CD4-positive, CD25-positive, alpha-beta regulatory T cell (primary cell): ENCODE data around the gene ALDH1L1. TPM values are rescaled to one million over a fixed set of nuclear protein-coding genes. Genes with fewer than 3 reads are reported as not detected.

Experiments
- ATAC-seq, 2 donors: fragments of 150-1000 bp; cut with Tn5 transposase; one replicate each; pipeline ENCODE4 v1.10.0; 2021; ENCODE audit warnings: low read depth in 2 of 2, moderate number of reproducible peaks in 2 of 2, moderate library complexity in 1 of 2
- DNase-seq, 3 donors: peaks; one replicate each; pipeline versions ENCODE4 v3.0.0 to v3.0.0-alpha.2; 2012 to 2022; ENCODE audit warnings: mixed read lengths in 1 of 3
- H3K27ac ChIP-seq: one replicate; pipeline ENCODE4 v1.7.0; 2013; ENCODE audit warnings: mild to moderate bottlenecking, low read length; ENCODE audit not compliant: insufficient read depth, poor library complexity, severe bottlenecking
- H3K27me3 ChIP-seq: one replicate; pipeline ENCODE4 v1.7.0; 2013; ENCODE audit warnings: low read length; ENCODE audit not compliant: control insufficient read depth, insufficient read depth
- H3K36me3 ChIP-seq: one replicate; pipeline ENCODE4 v1.7.0; 2013; ENCODE audit warnings: mild to moderate bottlenecking, low read length, moderate library complexity; ENCODE audit not compliant: control insufficient read depth, insufficient read depth
- H3K4me1 ChIP-seq: 2 replicates; pipeline ENCODE4 v1.7.0; 2013; ENCODE audit warnings: mild to moderate bottlenecking, low read length; ENCODE audit not compliant: insufficient read depth, control insufficient read depth, poor library complexity, severe bottlenecking
- H3K4me3 ChIP-seq: one replicate; pipeline ENCODE4 v1.7.0; 2013; ENCODE audit warnings: low read depth, mild to moderate bottlenecking, low read length, moderate library complexity
- H3K9me3 ChIP-seq, 2 experiments: 1 replicate in 1 of 2; 2 replicates in 1 of 2; pipeline ENCODE4 v1.7.0; 2013; ENCODE audit warnings: low read length in 2 of 2, mild to moderate bottlenecking in 1 of 2, moderate library complexity in 1 of 2; ENCODE audit not compliant: control insufficient read depth in 2 of 2
- H3K27ac Mint-ChIP-seq, 3 donors: one replicate each; pipeline ENCODE4 v1.8.0; 2020 to 2022; ENCODE audit warnings: mild to moderate bottlenecking in 3 of 3, mixed read lengths in 3 of 3, moderate library complexity in 2 of 3
- H3K27me3 Mint-ChIP-seq: one replicate; pipeline ENCODE4 v1.8.0; 2022; ENCODE audit warnings: mild to moderate bottlenecking, mixed read lengths
- H3K36me3 Mint-ChIP-seq: one replicate; pipeline ENCODE4 v1.8.0; 2020; ENCODE audit warnings: mixed read lengths
- H3K4me1 Mint-ChIP-seq, 4 donors: one replicate each; pipeline ENCODE4 v1.8.0; 2020 to 2022; ENCODE audit warnings: mixed read lengths in 4 of 4, mild to moderate bottlenecking in 1 of 4
- H3K4me3 Mint-ChIP-seq, 4 donors: one replicate each; pipeline ENCODE4 v1.8.0; 2020 to 2022; ENCODE audit warnings: mild to moderate bottlenecking in 4 of 4, mixed read lengths in 4 of 4, moderate library complexity in 3 of 4
- H3K9me3 Mint-ChIP-seq, 7 donors: one replicate each; pipeline ENCODE4 v1.8.0; 2020 to 2022; ENCODE audit warnings: mixed read lengths in 7 of 7, mild to moderate bottlenecking in 3 of 7, moderate library complexity in 2 of 7
- polyA plus RNA-seq, 4 donors: library from polyadenylated mRNA; unstranded; fragments of 300-500 nt; fragmentation: Illumina TruSeq; gene quantifications; one replicate each; pipeline ENCODE4 v1.2.3, GENCODE V29; 2021
- total RNA-seq: library from RNA; stranded (reverse); gene quantifications from one replicate; pipeline ENCODE4 v1.2.3, GENCODE V29; 2022

The ALDH1L1 gene
- total and polyA plus RNA-seq, 5 donors from 2014 or later: 0.08 TPM; not detected in 4

DNA sequence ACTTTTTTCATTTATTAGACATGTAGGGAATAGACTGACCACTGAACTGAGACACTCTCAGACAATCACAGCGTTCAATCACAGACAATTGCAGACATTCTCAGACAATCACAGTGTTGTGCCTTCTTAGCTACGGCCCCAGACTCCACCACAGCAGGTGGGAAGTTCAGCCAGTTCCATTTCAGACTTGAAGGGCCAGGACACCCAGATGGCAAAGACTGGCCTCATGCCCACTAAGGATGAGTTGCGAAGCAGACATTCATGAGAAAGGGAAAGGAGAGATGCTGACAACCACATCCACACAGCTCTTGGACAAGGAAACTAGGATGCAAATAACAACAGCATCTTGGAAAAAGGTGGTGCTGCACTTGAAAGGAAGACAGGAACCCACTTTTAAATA, 21.9 kb upstream of the ALDH1L1 start:
- Mint-ChIP-seq H3K36me3 (no peaks in the 10 kb centered on the region), H3K4me1 (no peaks in the 10 kb centered on the region), H3K27ac (no peak overlapping the region), H3K9me3 (peaks cover 0 to 1% (median 0%) of the 10 kb centered on the region in 7 donors), H3K27me3 (peaks cover 32% of the 10 kb centered on the region), H3K4me3 (no peak overlapping the region)
- Histone ChIP-seq H3K27ac (no peak overlapping the region), H3K4me3 (no peak overlapping the region), H3K27me3 (peaks cover 3% of the 10 kb centered on the region), H3K9me3 (no peaks in the 10 kb centered on the region), H3K4me1 (peaks cover 3% of the 10 kb centered on the region), H3K36me3 (no peaks in the 10 kb centered on the region)
- ATAC-seq (no peak), DNase-seq (no peak)

DNA sequence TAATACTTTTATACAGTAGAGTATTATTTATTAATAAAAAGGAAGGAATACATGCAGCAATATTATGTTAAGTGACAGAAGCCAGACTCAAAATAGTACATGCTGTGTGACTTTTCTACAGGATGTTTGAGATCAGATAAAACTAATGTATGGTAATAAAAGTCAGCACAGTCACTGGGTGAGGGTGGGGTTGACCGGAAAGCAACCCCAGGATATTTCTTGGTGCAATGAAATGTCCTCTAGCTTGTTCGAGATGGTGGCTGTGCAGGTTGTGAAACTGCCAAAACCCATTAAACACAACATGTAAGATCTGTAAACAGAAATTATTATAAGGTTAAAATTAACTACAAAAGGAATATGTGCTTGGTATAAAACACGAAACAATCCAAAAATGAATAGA, 20.8 kb upstream of the ALDH1L1 start:
- Histone ChIP-seq H3K36me3 (no peaks in the 10 kb centered on the region), H3K4me3 (no peak overlapping the region), H3K27me3 (peaks cover 3% of the 10 kb centered on the region), H3K9me3 (no peaks in the 10 kb centered on the region), H3K4me1 (peaks cover 3% of the 10 kb centered on the region), H3K27ac (no peak overlapping the region)
- Mint-ChIP-seq H3K4me3 (no peak overlapping the region), H3K36me3 (no peaks in the 10 kb centered on the region), H3K4me1 (no peaks in the 10 kb centered on the region), H3K27me3 (peaks cover 32% of the 10 kb centered on the region), H3K27ac (no peak overlapping the region), H3K9me3 (peaks cover 0 to 1% (median 0%) of the 10 kb centered on the region in 7 donors)
- DNase-seq (peak in 1 of 3 donors; percentile 9), ATAC-seq (no peak)

DNA sequence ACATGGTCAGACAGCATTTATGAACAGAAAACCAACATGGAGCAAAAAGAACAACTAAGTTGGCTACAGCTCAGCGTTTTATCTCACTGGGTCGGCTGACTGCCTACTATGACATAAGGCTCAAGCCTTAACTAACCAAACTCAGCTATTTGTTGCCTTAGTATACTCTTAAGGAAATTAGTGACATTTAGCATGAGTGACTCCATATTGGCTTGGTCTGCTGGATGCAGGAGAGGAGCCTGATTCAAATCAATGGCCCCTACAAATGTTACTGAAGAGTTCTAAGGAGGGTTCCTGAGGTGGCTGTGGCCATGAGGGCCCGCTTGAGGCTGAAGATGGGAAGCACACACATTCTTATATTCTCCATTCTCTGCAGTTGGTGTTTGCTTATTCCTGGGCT, 20.1 kb upstream of the ALDH1L1 start:
- Mint-ChIP-seq H3K4me1 (no peaks in the 10 kb centered on the region), H3K36me3 (no peaks in the 10 kb centered on the region), H3K27ac (no peak overlapping the region), H3K9me3 (peaks cover 0 to 1% (median 0%) of the 10 kb centered on the region in 7 donors), H3K27me3 (peaks cover 27% of the 10 kb centered on the region), H3K4me3 (no peak overlapping the region)
- Histone ChIP-seq H3K27me3 (peaks cover 3% of the 10 kb centered on the region), H3K27ac (no peak overlapping the region), H3K4me1 (peaks cover 3% of the 10 kb centered on the region), H3K36me3 (no peaks in the 10 kb centered on the region), H3K9me3 (no peaks in the 10 kb centered on the region), H3K4me3 (no peak overlapping the region)
- ATAC-seq: no peak
- no peak for DNase-seq

GRCh38 chr3:126199256-126199655, 18.9 kb upstream of the ALDH1L1 start:
- peaks cover 3% of the 10 kb centered on the region for H3K4me1 ChIP-seq
- no peak overlapping the region for H3K27ac ChIP-seq
- no peaks in the 10 kb centered on the region for H3K36me3 ChIP-seq
- Mint-ChIP-seq H3K9me3 (peaks cover 0 to 10% (median 0%) of the 10 kb centered on the region in 7 donors), H3K4me1 (no peaks in the 10 kb centered on the region), H3K36me3 (no peaks in the 10 kb centered on the region), H3K27me3 (peaks cover 21% of the 10 kb centered on the region), H3K4me3 (no peak overlapping the region), H3K27ac (no peak overlapping the region)
- ATAC-seq (no peak), DNase-seq (no peak)
- no peak overlapping the region for H3K4me3 ChIP-seq
- no peaks in the 10 kb centered on the region for H3K9me3 ChIP-seq
- H3K27me3 ChIP-seq: peaks cover 3% of the 10 kb centered on the region

GRCh38 chr3:126197854-126198584, 17.6 kb upstream of the ALDH1L1 start:
- no peak overlapping the region for H3K4me3 ChIP-seq
- DNase-seq (peak in 2 of 3 donors; percentile 4 to 50), ATAC-seq (peak; percentile 39 to 45)
- H3K36me3 ChIP-seq: no peaks in the 10 kb centered on the region
- H3K27ac ChIP-seq: no peak overlapping the region
- H3K4me3 Mint-ChIP-seq: no peak overlapping the region
- peaks cover 3% of the 10 kb centered on the region for H3K27me3 ChIP-seq
- no peak overlapping the region for H3K27ac Mint-ChIP-seq
- no peaks in the 10 kb centered on the region for H3K36me3 Mint-ChIP-seq
- H3K4me1 ChIP-seq: peaks cover 3% of the 10 kb centered on the region
- H3K9me3 Mint-ChIP-seq: peaks cover 0 to 12% (median 0%) of the 10 kb centered on the region in 7 donors
- H3K4me1 Mint-ChIP-seq: no peaks in the 10 kb centered on the region
- H3K27me3 Mint-ChIP-seq: peaks cover 16% of the 10 kb centered on the region
- H3K9me3 ChIP-seq: no peaks in the 10 kb centered on the region

DNA sequence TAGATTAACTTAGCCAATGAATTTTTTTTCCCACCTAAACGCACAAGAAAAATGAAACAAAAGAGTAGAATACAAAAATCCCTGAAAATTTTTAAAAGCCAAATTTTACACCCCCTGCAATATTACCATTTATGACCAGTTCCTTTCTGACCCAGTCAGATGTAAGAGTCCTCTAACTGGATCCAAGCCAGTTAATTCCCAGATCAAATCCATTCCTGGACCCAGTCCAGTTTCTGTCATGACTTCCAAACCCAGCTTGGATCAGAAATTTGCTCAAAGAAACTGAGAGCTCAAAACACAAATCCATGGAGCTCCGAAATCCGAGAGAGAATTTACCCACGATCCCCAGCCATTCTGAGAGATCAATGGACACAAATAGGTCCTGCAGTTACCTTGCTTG, 17.0 kb upstream of the ALDH1L1 start:
- H3K4me3 Mint-ChIP-seq: no peak overlapping the region
- H3K9me3 Mint-ChIP-seq: peaks cover 0 to 12% (median 0%) of the 10 kb centered on the region in 7 donors
- H3K36me3 Mint-ChIP-seq: no peaks in the 10 kb centered on the region

DNA sequence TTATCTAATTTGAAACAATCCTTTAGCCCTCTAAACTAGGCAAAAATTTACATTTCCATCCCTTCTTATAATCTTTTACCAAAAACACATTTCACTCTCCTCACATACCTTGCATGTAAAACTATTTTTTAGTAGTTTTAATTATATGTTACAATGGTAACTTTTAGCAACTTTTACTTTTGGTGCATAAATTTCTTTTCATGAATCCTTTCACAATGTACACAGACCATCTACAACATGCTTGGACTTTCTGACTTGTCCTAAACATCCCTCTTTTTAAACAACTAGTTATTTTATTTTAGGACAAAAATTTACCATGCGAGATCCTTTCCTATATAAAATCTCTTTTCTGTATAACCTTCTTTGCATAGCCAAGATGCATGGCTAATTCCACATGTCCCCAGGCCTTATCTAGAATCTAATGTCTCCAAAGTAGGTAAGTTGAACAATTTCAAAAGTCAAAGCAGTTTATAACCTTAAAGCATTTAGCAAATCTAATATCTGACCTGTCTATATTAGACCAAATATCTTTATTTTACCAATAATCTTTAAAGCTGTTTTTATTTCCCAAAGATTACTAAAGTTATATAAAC, 14.4 kb upstream of the ALDH1L1 start:
- peaks cover 13% of the 10 kb centered on the region for H3K27me3 Mint-ChIP-seq

More for the DNA sequence above, 17.0 kb upstream of the ALDH1L1 start:
- Histone ChIP-seq H3K9me3 (no peaks in the 10 kb centered on the region), H3K4me3 (no peak overlapping the region), H3K4me1 (peaks cover 3% of the 10 kb centered on the region), H3K36me3 (no peaks in the 10 kb centered on the region), H3K27ac (no peak overlapping the region), H3K27me3 (peaks cover 2% of the 10 kb centered on the region)
- no peak for ATAC-seq
- DNase-seq: no peak
- Mint-ChIP-seq H3K27ac (no peak overlapping the region), H3K27me3 (peaks cover 14% of the 10 kb centered on the region), H3K4me1 (no peaks in the 10 kb centered on the region)

GRCh38 chr3:126191246-126191645, 10.9 kb upstream of the ALDH1L1 start:
- DNase-seq: no peak
- Mint-ChIP-seq H3K27ac (no peak overlapping the region), H3K9me3 (peaks cover 0 to 12% (median 0%) of the 10 kb centered on the region in 7 donors), H3K36me3 (no peaks in the 10 kb centered on the region), H3K27me3 (peaks cover 14% of the 10 kb centered on the region), H3K4me3 (no peak overlapping the region), H3K4me1 (no peaks in the 10 kb centered on the region)
- no peaks in the 10 kb centered on the region for H3K9me3 ChIP-seq
- H3K4me3 ChIP-seq: no peak overlapping the region
- H3K27ac ChIP-seq: no peak overlapping the region
- H3K4me1 ChIP-seq: no peaks in the 10 kb centered on the region
- peaks cover 4% of the 10 kb centered on the region for H3K27me3 ChIP-seq
- no peak for ATAC-seq
- no peaks in the 10 kb centered on the region for H3K36me3 ChIP-seq

More for the DNA sequence above, 14.4 kb upstream of the ALDH1L1 start:
- H3K27ac Mint-ChIP-seq: no peak overlapping the region
- DNase-seq: no peak
- ATAC-seq: no peak
- Histone ChIP-seq H3K36me3 (no peaks in the 10 kb centered on the region), H3K27ac (no peak overlapping the region), H3K4me3 (no peak overlapping the region), H3K27me3 (peaks cover 3% of the 10 kb centered on the region), H3K9me3 (no peaks in the 10 kb centered on the region), H3K4me1 (no peaks in the 10 kb centered on the region)
- no peak overlapping the region for H3K4me3 Mint-ChIP-seq
- no peaks in the 10 kb centered on the region for H3K36me3 Mint-ChIP-seq
- H3K9me3 Mint-ChIP-seq: peaks cover 0 to 12% (median 0%) of the 10 kb centered on the region in 7 donors
- no peaks in the 10 kb centered on the region for H3K4me1 Mint-ChIP-seq
